ENCODE measurements around the gene KCNJ15. TPM values are rescaled to one million over a fixed set of nuclear protein-coding genes. Genes with fewer than 3 reads are reported as not detected.

The KCNJ15 gene
- total RNA-seq, 1 experiment from 2014 or later, result not detected

DNA sequence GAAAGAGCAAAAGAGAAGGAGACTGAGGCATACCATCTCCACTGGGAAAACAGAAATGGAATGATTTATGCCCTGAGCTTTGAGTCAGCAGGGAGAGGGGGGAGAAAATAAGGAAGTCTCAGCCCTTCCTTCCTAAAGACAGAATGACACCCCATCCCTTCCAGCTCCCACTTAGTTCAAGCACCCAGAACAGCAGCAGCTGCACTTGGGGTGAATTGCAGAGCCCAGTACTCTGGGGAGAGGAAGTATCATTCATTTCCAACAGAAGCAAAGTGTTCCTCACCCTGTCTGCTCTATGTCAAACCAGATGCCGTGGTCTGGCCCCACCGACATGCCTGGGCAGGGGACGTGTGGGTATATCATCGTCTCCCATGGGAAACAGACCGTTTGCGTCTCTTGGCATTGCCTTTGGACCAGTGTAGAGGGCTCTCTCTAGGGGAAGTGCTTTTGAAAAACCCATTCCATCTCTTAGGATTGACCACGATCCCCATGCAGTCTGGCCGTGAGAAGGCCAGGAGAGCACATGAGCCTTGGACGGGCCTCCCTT is 1.1 kb upstream of the KCNJ15 start:
- Histone ChIP-seq H3K4me2 (ENCODE audit: low read length) (no peak overlapping the region), H2AFZ (ENCODE audit: low read depth, low read length, poor library complexity, severe bottlenecking) (no peak overlapping the region), H3K79me2 (ENCODE audit: insufficient read depth, low read length) (no peaks in the 10 kb centered on the region), H3K9ac (ENCODE audit: low read length) (no peak overlapping the region), H3K9me2 (ENCODE audit: insufficient read depth) (no peaks in the 10 kb centered on the region), H3K27ac (ENCODE audit: low read depth, low read length) (no peak overlapping the region), H3K4me3 (replicated peaks in 1 of 2; ENCODE audit: low read depth in 1 of 2, low read length in 2 of 2) (no peak overlapping the region), H3K27me3 (ENCODE audit: insufficient read depth, low read length) (no peaks in the 10 kb centered on the region), H3K4me1 (ENCODE audit: control insufficient read depth in 1 of 2, insufficient read depth in 2 of 2, low read length in 2 of 2) (no peaks in the 10 kb centered on the region), H4K20me1 (ENCODE audit: insufficient read depth) (no peaks in the 10 kb centered on the region), H3K9me3 (ENCODE audit: control insufficient read depth in 1 of 2, insufficient read depth in 1 of 2, low read depth in 1 of 2, low read length in 2 of 2) (peaks cover 0 to 7% of the 10 kb centered on the region in 2 experiments; a peak in 1 of 4 replicates), H3K36me3 (ENCODE audit: control insufficient read depth in 1 of 2, insufficient read depth in 2 of 2, low read length in 2 of 2) (no peaks in the 10 kb centered on the region)
- RAD21 ChIA-PET (ENCODE audit: low non-redundant PET in 1 of 2, low total read pairs in 2 of 2, uncharacterized antibody in 2 of 2, unreplicated experiment in 2 of 2), result no interaction called here
- CTCF ChIA-PET, result no interaction called here
- ATAC-seq (no peak), DNase-seq (ENCODE audit: low read depth, low spot score) (no peak)
- POLR2A ChIA-PET, result no interaction called here
- intact Hi-C loops (cut with micrococcal nuclease), result no loop called here
- TF ChIP-seq RAD21 (IDR thresholded peaks at IDR 0.05; ENCODE audit: low read depth), result no peak
- TF ChIP-seq, protein P1, sequence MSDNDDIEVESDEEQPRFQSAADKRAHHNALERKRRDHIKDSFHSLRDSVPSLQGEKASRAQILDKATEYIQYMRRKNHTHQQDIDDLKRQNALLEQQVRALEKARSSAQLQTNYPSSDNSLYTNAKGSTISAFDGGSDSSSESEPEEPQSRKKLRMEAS (IDR thresholded peaks at IDR 0.05), result no peak
- TF ChIP-seq FOSL1 (IDR thresholded peaks at IDR 0.05; ENCODE audit: low read depth), result no peak
- TF ChIP-seq YY1 (IDR thresholded peaks at IDR 0.05; ENCODE audit: extremely low read depth, insufficient replicate concordance, low read depth, low read length), result no peak
- no peak for TF ChIP-seq POLR2A (IDR thresholded peaks at IDR 0.05; ENCODE audit: borderline replicate concordance, extremely low read depth, insufficient read depth, insufficient read length)
- TF ChIP-seq EZH2 (IDR thresholded peaks at IDR 0.05), result no peak
- TF ChIP-seq, protein P2, sequence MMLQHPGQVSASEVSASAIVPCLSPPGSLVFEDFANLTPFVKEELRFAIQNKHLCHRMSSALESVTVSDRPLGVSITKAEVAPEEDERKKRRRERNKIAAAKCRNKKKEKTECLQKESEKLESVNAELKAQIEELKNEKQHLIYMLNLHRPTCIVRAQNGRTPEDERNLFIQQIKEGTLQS (IDR thresholded peaks at IDR 0.05), result no peak
- TF ChIP-seq ELF1 (IDR thresholded peaks at IDR 0.05; ENCODE audit: borderline replicate concordance, low read depth), result no peak
- TF ChIP-seq, protein P3, sequence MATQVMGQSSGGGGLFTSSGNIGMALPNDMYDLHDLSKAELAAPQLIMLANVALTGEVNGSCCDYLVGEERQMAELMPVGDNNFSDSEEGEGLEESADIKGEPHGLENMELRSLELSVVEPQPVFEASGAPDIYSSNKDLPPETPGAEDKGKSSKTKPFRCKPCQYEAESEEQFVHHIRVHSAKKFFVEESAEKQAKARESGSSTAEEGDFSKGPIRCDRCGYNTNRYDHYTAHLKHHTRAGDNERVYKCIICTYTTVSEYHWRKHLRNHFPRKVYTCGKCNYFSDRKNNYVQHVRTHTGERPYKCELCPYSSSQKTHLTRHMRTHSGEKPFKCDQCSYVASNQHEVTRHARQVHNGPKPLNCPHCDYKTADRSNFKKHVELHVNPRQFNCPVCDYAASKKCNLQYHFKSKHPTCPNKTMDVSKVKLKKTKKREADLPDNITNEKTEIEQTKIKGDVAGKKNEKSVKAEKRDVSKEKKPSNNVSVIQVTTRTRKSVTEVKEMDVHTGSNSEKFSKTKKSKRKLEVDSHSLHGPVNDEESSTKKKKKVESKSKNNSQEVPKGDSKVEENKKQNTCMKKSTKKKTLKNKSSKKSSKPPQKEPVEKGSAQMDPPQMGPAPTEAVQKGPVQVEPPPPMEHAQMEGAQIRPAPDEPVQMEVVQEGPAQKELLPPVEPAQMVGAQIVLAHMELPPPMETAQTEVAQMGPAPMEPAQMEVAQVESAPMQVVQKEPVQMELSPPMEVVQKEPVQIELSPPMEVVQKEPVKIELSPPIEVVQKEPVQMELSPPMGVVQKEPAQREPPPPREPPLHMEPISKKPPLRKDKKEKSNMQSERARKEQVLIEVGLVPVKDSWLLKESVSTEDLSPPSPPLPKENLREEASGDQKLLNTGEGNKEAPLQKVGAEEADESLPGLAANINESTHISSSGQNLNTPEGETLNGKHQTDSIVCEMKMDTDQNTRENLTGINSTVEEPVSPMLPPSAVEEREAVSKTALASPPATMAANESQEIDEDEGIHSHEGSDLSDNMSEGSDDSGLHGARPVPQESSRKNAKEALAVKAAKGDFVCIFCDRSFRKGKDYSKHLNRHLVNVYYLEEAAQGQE (IDR thresholded peaks at IDR 0.05; ENCODE audit: low read depth), result no peak
- TF ChIP-seq SRF (IDR thresholded peaks at IDR 0.05; ENCODE audit: low read depth), result no peak
- TF ChIP-seq, protein P4, sequence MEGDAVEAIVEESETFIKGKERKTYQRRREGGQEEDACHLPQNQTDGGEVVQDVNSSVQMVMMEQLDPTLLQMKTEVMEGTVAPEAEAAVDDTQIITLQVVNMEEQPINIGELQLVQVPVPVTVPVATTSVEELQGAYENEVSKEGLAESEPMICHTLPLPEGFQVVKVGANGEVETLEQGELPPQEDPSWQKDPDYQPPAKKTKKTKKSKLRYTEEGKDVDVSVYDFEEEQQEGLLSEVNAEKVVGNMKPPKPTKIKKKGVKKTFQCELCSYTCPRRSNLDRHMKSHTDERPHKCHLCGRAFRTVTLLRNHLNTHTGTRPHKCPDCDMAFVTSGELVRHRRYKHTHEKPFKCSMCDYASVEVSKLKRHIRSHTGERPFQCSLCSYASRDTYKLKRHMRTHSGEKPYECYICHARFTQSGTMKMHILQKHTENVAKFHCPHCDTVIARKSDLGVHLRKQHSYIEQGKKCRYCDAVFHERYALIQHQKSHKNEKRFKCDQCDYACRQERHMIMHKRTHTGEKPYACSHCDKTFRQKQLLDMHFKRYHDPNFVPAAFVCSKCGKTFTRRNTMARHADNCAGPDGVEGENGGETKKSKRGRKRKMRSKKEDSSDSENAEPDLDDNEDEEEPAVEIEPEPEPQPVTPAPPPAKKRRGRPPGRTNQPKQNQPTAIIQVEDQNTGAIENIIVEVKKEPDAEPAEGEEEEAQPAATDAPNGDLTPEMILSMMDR (IDR thresholded peaks at IDR 0.05 in 2 of 3, conservative IDR thresholded peaks at IDR 0.05 in 1 of 3; ENCODE audit: borderline replicate concordance in 1 of 3, insufficient read depth in 1 of 3, low read depth in 2 of 3, low read length in 2 of 3), result no peak
- no peak for TF ChIP-seq SIN3A (IDR thresholded peaks at IDR 0.05; ENCODE audit: low read depth)
- no peak for TF ChIP-seq CBX3 (IDR thresholded peaks at IDR 0.05; ENCODE audit: low read depth)
- TF ChIP-seq, protein P5, sequence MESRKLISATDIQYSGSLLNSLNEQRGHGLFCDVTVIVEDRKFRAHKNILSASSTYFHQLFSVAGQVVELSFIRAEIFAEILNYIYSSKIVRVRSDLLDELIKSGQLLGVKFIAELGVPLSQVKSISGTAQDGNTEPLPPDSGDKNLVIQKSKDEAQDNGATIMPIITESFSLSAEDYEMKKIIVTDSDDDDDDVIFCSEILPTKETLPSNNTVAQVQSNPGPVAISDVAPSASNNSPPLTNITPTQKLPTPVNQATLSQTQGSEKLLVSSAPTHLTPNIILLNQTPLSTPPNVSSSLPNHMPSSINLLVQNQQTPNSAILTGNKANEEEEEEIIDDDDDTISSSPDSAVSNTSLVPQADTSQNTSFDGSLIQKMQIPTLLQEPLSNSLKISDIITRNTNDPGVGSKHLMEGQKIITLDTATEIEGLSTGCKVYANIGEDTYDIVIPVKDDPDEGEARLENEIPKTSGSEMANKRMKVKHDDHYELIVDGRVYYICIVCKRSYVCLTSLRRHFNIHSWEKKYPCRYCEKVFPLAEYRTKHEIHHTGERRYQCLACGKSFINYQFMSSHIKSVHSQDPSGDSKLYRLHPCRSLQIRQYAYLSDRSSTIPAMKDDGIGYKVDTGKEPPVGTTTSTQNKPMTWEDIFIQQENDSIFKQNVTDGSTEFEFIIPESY (IDR thresholded peaks at IDR 0.05; ENCODE audit: extremely low read depth, insufficient replicate concordance, low read length), result no peak
- TF ChIP-seq TCF7L2 (IDR thresholded peaks at IDR 0.05; ENCODE audit: borderline replicate concordance, extremely low read depth, insufficient read depth, insufficient read length), result no peak
- no peak for TF ChIP-seq EGR1 (IDR thresholded peaks at IDR 0.05; ENCODE audit: low read depth)
- no peak for TF ChIP-seq POLR2AphosphoS5 (IDR thresholded peaks at IDR 0.05; ENCODE audit: low read depth, low read length)
- no peak for TF ChIP-seq EZH2phosphoT487 (IDR thresholded peaks at IDR 0.05; ENCODE audit: borderline replicate concordance)
- TF ChIP-seq ZNF274 (IDR thresholded peaks at IDR 0.05; ENCODE audit: low read depth, low read length), result no peak
- TF ChIP-seq ZFX (IDR thresholded peaks at IDR 0.05), result no peak
- no TSS peak for BruUV-seq (replicated peaks)

Data from HCT116 (cell line).